Activated CD8-positive, alpha-beta T cell treated with anti-CD3 and anti-CD28 coated beads, Interleukin-2, amount 10 ng/mL, durations not matched to agents 7 days and 5 days (primary cell): ENCODE data around the gene DICER1. TPM values are rescaled to one million over a fixed set of nuclear protein-coding genes. Genes with fewer than 3 reads are reported as not detected.
A peak's percentile ranks its signal among the peaks of the same experiment; 100 is the strongest.

Source experiments
- ATAC-seq: fragments of 150-1000 bp; cut with Tn5 transposase; one replicate; pipeline ENCODE4 v1.10.0; 2021; ENCODE audit warnings: moderate library complexity
- CTCF ChIA-PET: fragments of 350-600 bp; sonication (Branson Sonifier 250); formaldehyde crosslinking; loops from one replicate; lab custom pipeline; 2021; ENCODE audit warnings: antibody characterized with exemption; lab: Charles Lee
- POLR2A ChIA-PET: fragments of 350-600 bp; sonication (Branson Sonifier 250); formaldehyde crosslinking; loops from one replicate; lab custom pipeline; 2021; ENCODE audit warnings: antibody characterized with exemption; lab: Charles Lee
- DNase-seq: peaks from one replicate; pipeline ENCODE4 v3.0.0-alpha.2; 2020
- H3K27ac Mint-ChIP-seq: one replicate; pipeline ENCODE4 v1.8.0; 2021; ENCODE audit warnings: mild to moderate bottlenecking, mixed read lengths
- H3K27me3 Mint-ChIP-seq: one replicate; pipeline ENCODE4 v1.8.0; 2021; ENCODE audit warnings: low read depth, mixed read lengths
- H3K36me3 Mint-ChIP-seq: one replicate; pipeline ENCODE4 v1.8.0; 2021; ENCODE audit warnings: low read depth, mixed read lengths
- H3K4me1 Mint-ChIP-seq: one replicate; pipeline ENCODE4 v1.8.0; 2021; ENCODE audit warnings: low read depth, mixed read lengths
- H3K4me3 Mint-ChIP-seq: one replicate; pipeline ENCODE4 v1.8.0; 2021; ENCODE audit warnings: mild to moderate bottlenecking, mixed read lengths
- H3K9me3 Mint-ChIP-seq: one replicate; pipeline ENCODE4 v1.8.0; 2022; ENCODE audit warnings: mixed read lengths; ENCODE audit not compliant: insufficient read depth
- total RNA-seq, 2 experiments: library from RNA; stranded (reverse); gene quantifications; one replicate each; pipeline ENCODE4 v1.2.3, GENCODE V29; 2021

The DICER1 gene
- total RNA-seq, 2 experiments from 2014 or later = 57.5 to 59.7 TPM

- no peak overlapping the region for H3K27ac Mint-ChIP-seq
- POLR2A ChIA-PET = interaction anchor here (0.7 kb wide), 1 partner anchor 1053 kb away, joined by 3 read pairs; no protein-coding TSS in a partner anchor
- DNase-seq = no peak
Observed at GRCh38 chr14:95117937-95118721, 39.2 kb downstream of the DICER1 start.

GRCh38 chr14:95113476-95113875 is 43.9 kb downstream of the DICER1 start:
- H3K9me3 Mint-ChIP-seq = no peaks in the 10 kb centered on the region
- no peak overlapping the region for H3K4me3 Mint-ChIP-seq
- no peak for DNase-seq
- peaks cover 36% of the 10 kb centered on the region for H3K36me3 Mint-ChIP-seq
- ATAC-seq = no peak
- H3K4me1 Mint-ChIP-seq = no peaks in the 10 kb centered on the region
- POLR2A ChIA-PET = no interaction called here
- H3K27ac Mint-ChIP-seq = no peak overlapping the region
- CTCF ChIA-PET = no interaction called here
- H3K27me3 Mint-ChIP-seq = no peaks in the 10 kb centered on the region

More at GRCh38 chr14:95117937-95118721, 39.2 kb downstream of the DICER1 start:
- H3K4me1 Mint-ChIP-seq = no peaks in the 10 kb centered on the region
- ATAC-seq = no peak
- no peaks in the 10 kb centered on the region for H3K9me3 Mint-ChIP-seq
- no peak overlapping the region for H3K4me3 Mint-ChIP-seq
- CTCF ChIA-PET = interaction anchor here (0.6 to 1.3 kb wide), 3 partner anchors 10 to 26 kb away, joined by 3 read pairs; no protein-coding TSS in a partner anchor
- peaks cover 42% of the 10 kb centered on the region for H3K36me3 Mint-ChIP-seq
- no peaks in the 10 kb centered on the region for H3K27me3 Mint-ChIP-seq

GRCh38 chr14:95111507-95112164 is 45.7 kb downstream of the DICER1 start:
- POLR2A ChIA-PET = no interaction called here
- no peak for ATAC-seq
- Mint-ChIP-seq H3K27me3 (no peaks in the 10 kb centered on the region), H3K4me3 (no peak overlapping the region), H3K9me3 (no peaks in the 10 kb centered on the region), H3K4me1 (no peaks in the 10 kb centered on the region), H3K27ac (no peak overlapping the region), H3K36me3 (peaks cover 45% of the 10 kb centered on the region)
- DNase-seq = no peak
- CTCF ChIA-PET = interaction anchor here (0.7 to 1.4 kb wide), 3 partner anchors 13 to 162 kb away, joined by 3 to 4 read pairs (median 3); no protein-coding TSS in a partner anchor

- DNase-seq (no peak), ATAC-seq (no peak)
- no peaks in the 10 kb centered on the region for H3K27me3 Mint-ChIP-seq
- H3K4me1 Mint-ChIP-seq = no peaks in the 10 kb centered on the region
- ChIA-PET POLR2A (no interaction called here), CTCF (no interaction called here)
- no peak overlapping the region for H3K27ac Mint-ChIP-seq
- H3K9me3 Mint-ChIP-seq = no peaks in the 10 kb centered on the region
- peaks cover 40% of the 10 kb centered on the region for H3K36me3 Mint-ChIP-seq
- H3K4me3 Mint-ChIP-seq = no peak overlapping the region
Observed at GRCh38 chr14:95110178-95110577, 47.2 kb downstream of the DICER1 start.

GRCh38 chr14:95107711-95108110 is 49.6 kb downstream of the DICER1 start:
- no peaks in the 10 kb centered on the region for H3K4me1 Mint-ChIP-seq
- ATAC-seq (no peak), DNase-seq (no peak)
- H3K36me3 Mint-ChIP-seq = peaks cover 47% of the 10 kb centered on the region
- no peak overlapping the region for H3K27ac Mint-ChIP-seq
- POLR2A ChIA-PET = no interaction called here
- H3K27me3 Mint-ChIP-seq = no peaks in the 10 kb centered on the region
- CTCF ChIA-PET = interaction anchor here (1.4 kb wide), 1 partner anchor 10 kb away, joined by 3 read pairs; no protein-coding TSS in a partner anchor
- H3K4me3 Mint-ChIP-seq = no peak overlapping the region
- H3K9me3 Mint-ChIP-seq = no peaks in the 10 kb centered on the region

- DNase-seq (no peak), ATAC-seq (no peak)
- ChIA-PET POLR2A (no interaction called here), CTCF (interaction anchor here (0.7 to 1.4 kb wide), 2 partner anchors 11 to 12 kb away, joined by 3 read pairs; no protein-coding TSS in a partner anchor)
- no peaks in the 10 kb centered on the region for H3K9me3 Mint-ChIP-seq
- H3K4me3 Mint-ChIP-seq = no peak overlapping the region
- H3K27me3 Mint-ChIP-seq = no peaks in the 10 kb centered on the region
- H3K4me1 Mint-ChIP-seq = no peaks in the 10 kb centered on the region
- H3K27ac Mint-ChIP-seq = no peak overlapping the region
- peaks cover 54% of the 10 kb centered on the region for H3K36me3 Mint-ChIP-seq
Observed at GRCh38 chr14:95106971-95107370, 50.4 kb downstream of the DICER1 start.

- ATAC-seq (no peak), DNase-seq (no peak)
- no peak overlapping the region for H3K4me3 Mint-ChIP-seq
- H3K36me3 Mint-ChIP-seq = peaks cover 54% of the 10 kb centered on the region
- CTCF ChIA-PET = no interaction called here
- POLR2A ChIA-PET = no interaction called here
- H3K27ac Mint-ChIP-seq = no peak overlapping the region
- no peaks in the 10 kb centered on the region for H3K27me3 Mint-ChIP-seq
- peaks cover 9% of the 10 kb centered on the region for H3K4me1 Mint-ChIP-seq
- H3K9me3 Mint-ChIP-seq = no peaks in the 10 kb centered on the region
Observed at GRCh38 chr14:95104911-95105310, 52.4 kb downstream of the DICER1 start.

GRCh38 chr14:95102680-95103044 is 54.7 kb downstream of the DICER1 start:
- Mint-ChIP-seq H3K27me3 (no peaks in the 10 kb centered on the region), H3K4me1 (peaks cover 11% of the 10 kb centered on the region), H3K27ac (peak overlapping the region; percentile 3), H3K9me3 (no peaks in the 10 kb centered on the region), H3K36me3 (peaks cover 56% of the 10 kb centered on the region), H3K4me3 (no peak overlapping the region)
- ChIA-PET CTCF (interaction anchor here (0.8 to 0.9 kb wide), 2 partner anchors 16 to 414 kb away, joined by 3 read pairs; no protein-coding TSS in a partner anchor), POLR2A (no interaction called here)
- ATAC-seq (no peak), DNase-seq (no peak)

GRCh38 chr14:95101736-95102679 is 55.3 kb downstream of the DICER1 start:
- DNase-seq (no peak), ATAC-seq (no peak)
- ChIA-PET POLR2A (interaction anchor here (0.6 kb wide), 1 partner anchor 148 kb away, joined by 3 read pairs; no protein-coding TSS in a partner anchor), CTCF (interaction anchor here (0.8 to 0.9 kb wide), 2 partner anchors 17 to 413 kb away, joined by 3 read pairs; no protein-coding TSS in a partner anchor)
- H3K27ac Mint-ChIP-seq = no peak overlapping the region
- H3K4me1 Mint-ChIP-seq = peaks cover 11% of the 10 kb centered on the region
- H3K27me3 Mint-ChIP-seq = no peaks in the 10 kb centered on the region
- H3K4me3 Mint-ChIP-seq = no peak overlapping the region
- H3K36me3 Mint-ChIP-seq = peaks cover 55% of the 10 kb centered on the region
- H3K9me3 Mint-ChIP-seq = no peaks in the 10 kb centered on the region

GRCh38 chr14:95098984-95099599 is 58.2 kb downstream of the DICER1 start:
- peaks cover 51% of the 10 kb centered on the region for H3K36me3 Mint-ChIP-seq
- ChIA-PET POLR2A (no interaction called here), CTCF (interaction anchor here (0.9 to 1.1 kb wide), 4 partner anchors 10 to 409 kb away, joined by 3 to 4 read pairs (median 4); no protein-coding TSS in a partner anchor)
- H3K4me3 Mint-ChIP-seq = no peak overlapping the region
- peaks cover 11% of the 10 kb centered on the region for H3K4me1 Mint-ChIP-seq
- H3K27me3 Mint-ChIP-seq = no peaks in the 10 kb centered on the region
- ATAC-seq = peak; percentile 61
- H3K27ac Mint-ChIP-seq = no peak overlapping the region
- H3K9me3 Mint-ChIP-seq = no peaks in the 10 kb centered on the region
- DNase-seq = peak; percentile 56

- Mint-ChIP-seq H3K27ac (no peak overlapping the region), H3K27me3 (no peaks in the 10 kb centered on the region), H3K9me3 (no peaks in the 10 kb centered on the region), H3K36me3 (peaks cover 46% of the 10 kb centered on the region), H3K4me3 (no peak overlapping the region), H3K4me1 (peaks cover 11% of the 10 kb centered on the region)
- ChIA-PET CTCF (interaction anchor here (1.0 kb wide), 1 partner anchor 8 kb away, joined by 3 read pairs; no protein-coding TSS in a partner anchor), POLR2A (no interaction called here)
- no peak for DNase-seq
- no peak for ATAC-seq
Observed at GRCh38 chr14:95097385-95097784, 59.9 kb downstream of the DICER1 start.
